ENCODE results near the gene MTA1.

DNA sequence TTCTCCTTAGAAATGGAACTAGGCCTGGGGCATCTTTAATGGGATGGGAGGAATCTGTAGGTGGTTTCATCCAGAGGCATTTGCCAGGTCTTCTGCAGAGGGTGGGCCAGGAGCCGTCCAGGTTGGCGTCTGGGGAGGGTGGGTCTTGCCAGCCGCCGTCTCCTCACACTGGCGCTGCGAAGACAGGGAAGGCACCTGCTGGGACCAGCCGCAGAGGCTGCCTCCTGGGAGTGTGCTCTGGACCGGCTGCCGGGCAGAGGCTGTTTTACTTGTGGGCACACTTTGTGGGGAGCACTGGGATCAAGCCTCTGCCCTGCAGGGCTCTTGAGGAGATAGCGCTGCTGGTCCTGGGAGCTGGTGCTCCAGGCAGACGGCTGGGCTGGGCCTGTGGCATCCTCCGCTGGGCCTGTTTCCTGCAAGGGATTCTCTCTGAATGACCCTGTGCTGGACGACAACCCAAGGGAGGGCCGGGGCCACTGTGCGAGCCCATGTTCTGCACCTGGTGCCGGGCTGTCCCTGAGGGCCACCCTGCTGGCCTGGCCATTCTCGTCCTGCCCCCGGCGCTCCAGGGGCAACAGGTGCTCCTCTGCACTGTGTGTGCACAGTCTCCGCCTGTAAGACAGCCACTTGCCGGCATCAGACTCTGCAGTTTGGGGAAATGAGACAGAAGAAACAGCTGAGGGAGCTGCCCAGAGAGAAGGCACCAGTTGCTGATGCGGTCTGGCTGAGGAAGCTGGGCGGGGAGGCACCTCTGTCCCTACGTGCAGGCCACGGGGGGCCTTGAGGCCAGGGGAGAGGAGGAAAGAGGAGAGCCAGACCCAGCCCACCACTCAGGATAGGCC is 31.3 kb upstream of the MTA1 start:
- TF ChIP-seq EZH2 (IDR thresholded peaks at IDR 0.05; ENCODE audit: borderline replicate concordance, low read length) = no peak
- TF ChIP-seq, protein P1, sequence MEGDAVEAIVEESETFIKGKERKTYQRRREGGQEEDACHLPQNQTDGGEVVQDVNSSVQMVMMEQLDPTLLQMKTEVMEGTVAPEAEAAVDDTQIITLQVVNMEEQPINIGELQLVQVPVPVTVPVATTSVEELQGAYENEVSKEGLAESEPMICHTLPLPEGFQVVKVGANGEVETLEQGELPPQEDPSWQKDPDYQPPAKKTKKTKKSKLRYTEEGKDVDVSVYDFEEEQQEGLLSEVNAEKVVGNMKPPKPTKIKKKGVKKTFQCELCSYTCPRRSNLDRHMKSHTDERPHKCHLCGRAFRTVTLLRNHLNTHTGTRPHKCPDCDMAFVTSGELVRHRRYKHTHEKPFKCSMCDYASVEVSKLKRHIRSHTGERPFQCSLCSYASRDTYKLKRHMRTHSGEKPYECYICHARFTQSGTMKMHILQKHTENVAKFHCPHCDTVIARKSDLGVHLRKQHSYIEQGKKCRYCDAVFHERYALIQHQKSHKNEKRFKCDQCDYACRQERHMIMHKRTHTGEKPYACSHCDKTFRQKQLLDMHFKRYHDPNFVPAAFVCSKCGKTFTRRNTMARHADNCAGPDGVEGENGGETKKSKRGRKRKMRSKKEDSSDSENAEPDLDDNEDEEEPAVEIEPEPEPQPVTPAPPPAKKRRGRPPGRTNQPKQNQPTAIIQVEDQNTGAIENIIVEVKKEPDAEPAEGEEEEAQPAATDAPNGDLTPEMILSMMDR (IDR thresholded peaks at IDR 0.05; ENCODE audit: low read length) = no peak
